Retinal pigment epithelial cell (primary cell): ENCODE measurements around the gene SLC6A16.
"Not testable (repeated sequence)": the region's sequence is repeated elsewhere in the genome, so short reads cannot be mapped to it uniquely, and the experiment has no call there.

Experiments
- DNase-seq: peaks from one replicate; pipeline ENCODE4 v3.0.0-alpha.2; 2010; ENCODE audit warnings: low read depth
- H3K4me3 ChIP-seq: 2 replicates; pipeline ENCODE4 v1.5.1; 2011; ENCODE audit warnings: mild to moderate bottlenecking, low read length, control low read depth, moderate library complexity
- CTCF ChIP-seq: conservative IDR thresholded peaks from 2 replicates; pipeline ENCODE4 v1.5.1; 2011; ENCODE audit warnings: low read depth, low read length, control low read depth, inconsistent platforms

The SLC6A16 gene

GRCh38 chr19:49324801-49325576 lies at the start of gene SLC6A16:
SLC6A16 (minus strand) TSS chr19:49325191; CDS start chr19:49311347, 13,844 bp downstream.
- TF ChIP-seq CTCF = no peak
- H3K4me3 ChIP-seq = no peak within 1 kb of the TSS
- DNase-seq = no peak

GRCh38 chr19:49373174-49373573 lies 48.2 kb upstream of the SLC6A16 start:
- not testable (repeated sequence) for DNase-seq, H3K4me3 ChIP-seq

GRCh38 chr19:49371184-49371583 lies 46.2 kb upstream of the SLC6A16 start:
- no peak overlapping the region for H3K4me3 ChIP-seq
- no peak for DNase-seq
- TF ChIP-seq CTCF = no peak

GRCh38 chr19:49368711-49369358 lies 43.8 kb upstream of the SLC6A16 start:
- TF ChIP-seq CTCF = no peak
- DNase-seq = no peak
- H3K4me3 ChIP-seq = no peak overlapping the region

- TF ChIP-seq CTCF = no peak
- DNase-seq = no peak
- H3K4me3 ChIP-seq = no peak overlapping the region
Observed at GRCh38 chr19:49366110-49366509, 41.1 kb upstream of the SLC6A16 start.

- peak overlapping the region; percentile 35 for H3K4me3 ChIP-seq
- no peak for DNase-seq
- TF ChIP-seq CTCF = no peak
Observed at GRCh38 chr19:49364083-49364737, 39.2 kb upstream of the SLC6A16 start.

GRCh38 chr19:49363268-49364082 lies 38.5 kb upstream of the SLC6A16 start, which contains the start of gene DKKL1:
DKKL1 (plus strand) TSS chr19:49363877; CDS start chr19:49363999, 122 bp downstream.
- TF ChIP-seq CTCF = peak; percentile 22
- DNase-seq = peak; percentile 91
- peak within 1 kb of the TSS; percentile 88 for H3K4me3 ChIP-seq
